GM18861 (cell line): Measurements from ENCODE around the gene MRPL12.
"Not testable (repeated sequence)": the region's sequence is repeated elsewhere in the genome, so short reads cannot be mapped to it uniquely, and the experiment has no call there.

Experiments used
- ATAC-seq: cut with Tn5 transposase; IDR thresholded peaks from one replicate; pipeline ENCODE4 v1.9.1; 2021; ENCODE audit not compliant: unreplicated experiment

The MRPL12 gene

DNA sequence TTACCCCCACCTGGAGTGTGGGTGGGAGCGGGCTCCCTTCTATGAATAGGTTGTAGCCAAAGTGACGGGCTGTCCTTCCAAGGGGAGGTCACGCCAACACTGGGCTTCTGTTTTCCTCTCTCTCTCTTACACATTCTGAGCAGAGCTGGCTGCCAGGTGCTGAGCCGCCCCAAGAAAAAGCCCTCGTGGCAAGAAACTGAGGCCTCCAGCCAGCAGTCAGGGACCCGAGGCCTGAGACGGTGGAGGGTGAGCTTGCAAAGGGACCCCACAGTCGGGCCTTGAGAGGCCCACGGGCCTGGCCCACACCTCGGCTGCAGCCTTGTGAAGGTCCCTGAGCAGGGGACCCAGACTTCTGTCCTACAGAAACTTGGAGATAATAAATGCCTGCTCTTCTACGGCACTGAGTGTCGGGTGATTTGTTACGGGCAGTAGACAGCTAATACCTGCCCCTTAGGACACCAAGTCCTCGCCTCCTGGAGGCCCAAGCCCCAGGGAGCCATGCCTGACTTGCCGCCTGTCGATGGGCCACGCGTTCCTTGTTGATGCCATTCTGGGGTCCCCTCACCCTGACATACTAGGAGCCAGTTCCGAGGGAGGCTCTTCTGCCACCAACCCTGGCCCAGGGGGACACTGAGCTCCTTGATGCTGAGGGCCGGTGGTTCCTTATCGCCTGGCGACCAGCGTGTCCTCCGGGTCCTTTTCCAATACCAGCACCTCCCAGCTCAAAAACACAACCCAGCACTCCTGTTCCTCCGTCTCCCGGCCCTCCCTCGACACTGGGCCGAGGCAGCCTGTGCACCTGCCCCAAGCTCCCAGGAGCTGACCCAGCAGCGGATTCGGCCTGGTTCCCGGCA lies 35.0 kb downstream of the MRPL12 start:
- ATAC-seq, result no peak

DNA sequence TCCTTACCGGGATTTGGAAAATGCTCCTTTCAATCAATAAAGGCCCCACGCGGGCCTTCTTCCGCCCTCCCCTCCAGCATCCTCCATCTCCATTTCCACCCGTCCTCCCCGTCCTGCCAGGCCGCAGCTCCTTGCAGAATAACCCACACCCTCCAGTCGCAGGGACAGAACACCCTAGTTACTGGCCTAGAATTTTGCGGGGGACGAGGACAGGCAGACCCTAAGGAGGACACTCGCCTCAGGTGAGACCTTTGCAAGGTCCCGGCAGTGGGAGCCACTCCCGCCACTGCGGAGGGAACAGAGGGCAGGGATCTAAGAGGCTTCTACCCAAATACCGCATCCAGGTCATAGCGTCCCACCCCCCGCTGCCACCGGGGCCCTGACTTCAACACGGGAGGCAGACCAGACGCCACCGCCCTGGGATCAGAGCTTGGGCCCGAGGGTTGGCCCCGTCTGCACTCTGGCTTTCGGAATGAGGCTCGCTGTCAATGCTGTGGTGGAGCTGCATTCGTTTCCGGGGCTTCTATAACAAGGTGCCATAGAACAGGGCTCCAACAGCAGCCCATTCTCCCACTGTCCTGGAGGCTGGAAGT lies 35.7 kb downstream of the MRPL12 start:
- no peak for ATAC-seq

DNA sequence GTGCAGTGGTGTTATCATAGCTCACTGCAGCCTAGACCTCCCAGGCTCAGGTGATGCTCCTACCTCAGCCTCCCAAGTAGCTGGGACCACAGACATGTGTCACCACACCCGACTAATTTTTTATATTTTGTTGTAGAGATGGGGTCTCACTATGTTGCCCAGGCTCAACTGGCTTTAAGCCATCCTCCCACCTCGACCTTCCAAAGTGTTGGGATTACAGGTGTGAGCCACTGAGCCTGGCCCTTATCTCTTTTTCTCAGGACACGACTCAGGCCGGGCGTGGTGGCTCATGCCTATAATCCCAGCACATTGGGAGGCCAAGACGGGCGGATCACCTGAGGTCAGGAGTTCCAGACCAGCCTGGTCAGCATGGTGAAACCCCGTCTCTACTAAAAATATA lies 36.4 kb downstream of the MRPL12 start:
- ATAC-seq, result not testable (repeated sequence)

DNA sequence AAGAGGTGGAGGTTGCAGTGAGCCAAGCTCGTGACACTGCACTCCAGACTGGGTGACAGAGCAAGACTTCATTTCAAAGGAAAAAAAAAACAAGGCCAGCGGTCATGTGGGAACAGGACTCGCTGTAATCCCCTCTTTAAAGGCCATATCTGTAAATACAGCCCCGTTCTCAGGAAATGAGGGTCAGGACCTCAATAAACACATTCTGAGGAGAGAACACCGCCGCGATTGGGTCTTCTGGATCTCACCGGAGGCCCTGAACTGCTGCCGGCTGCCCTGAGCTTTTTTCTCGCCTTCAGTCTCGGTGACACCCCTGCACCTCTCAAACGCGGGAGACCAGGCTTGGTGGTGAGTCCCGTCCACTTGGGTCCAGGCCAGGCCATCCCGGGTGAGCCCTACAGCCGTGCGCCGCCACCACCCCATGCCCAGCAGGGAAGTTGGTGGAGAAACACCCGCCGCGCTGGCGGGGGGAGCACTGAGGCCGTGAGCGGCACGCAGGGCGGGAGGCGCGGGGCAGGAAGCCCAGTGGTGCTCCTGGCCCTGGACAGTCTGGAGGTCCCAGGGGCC lies 37.3 kb downstream of the MRPL12 start:
- no peak for ATAC-seq

DNA sequence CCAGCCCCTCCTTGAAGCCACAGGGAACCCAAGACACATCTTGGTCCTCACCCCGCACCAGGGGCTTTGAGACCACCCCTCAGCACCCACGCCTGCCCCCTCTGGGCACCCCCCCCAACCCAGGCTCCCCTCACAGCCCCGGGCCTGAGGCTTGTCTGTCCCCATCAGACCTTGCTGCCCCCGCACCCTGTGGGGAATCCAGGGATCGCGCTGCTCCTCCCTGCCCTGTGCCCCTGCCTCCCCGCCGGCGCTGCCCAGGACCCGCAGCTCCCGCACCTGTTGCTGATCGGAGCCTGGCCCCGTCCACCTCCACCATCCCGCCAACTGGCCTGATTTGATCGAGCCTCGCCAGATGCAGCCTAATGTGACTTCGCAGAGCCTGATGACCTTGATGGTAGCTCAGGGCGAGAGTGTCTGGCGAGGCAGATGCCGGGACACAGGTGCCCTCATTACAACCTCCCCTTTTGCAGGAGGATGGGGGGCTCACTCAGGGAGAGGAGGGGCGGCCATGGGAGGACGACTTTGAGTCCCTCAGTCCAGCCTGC lies 38.0 kb downstream of the MRPL12 start:
- no peak for ATAC-seq

DNA sequence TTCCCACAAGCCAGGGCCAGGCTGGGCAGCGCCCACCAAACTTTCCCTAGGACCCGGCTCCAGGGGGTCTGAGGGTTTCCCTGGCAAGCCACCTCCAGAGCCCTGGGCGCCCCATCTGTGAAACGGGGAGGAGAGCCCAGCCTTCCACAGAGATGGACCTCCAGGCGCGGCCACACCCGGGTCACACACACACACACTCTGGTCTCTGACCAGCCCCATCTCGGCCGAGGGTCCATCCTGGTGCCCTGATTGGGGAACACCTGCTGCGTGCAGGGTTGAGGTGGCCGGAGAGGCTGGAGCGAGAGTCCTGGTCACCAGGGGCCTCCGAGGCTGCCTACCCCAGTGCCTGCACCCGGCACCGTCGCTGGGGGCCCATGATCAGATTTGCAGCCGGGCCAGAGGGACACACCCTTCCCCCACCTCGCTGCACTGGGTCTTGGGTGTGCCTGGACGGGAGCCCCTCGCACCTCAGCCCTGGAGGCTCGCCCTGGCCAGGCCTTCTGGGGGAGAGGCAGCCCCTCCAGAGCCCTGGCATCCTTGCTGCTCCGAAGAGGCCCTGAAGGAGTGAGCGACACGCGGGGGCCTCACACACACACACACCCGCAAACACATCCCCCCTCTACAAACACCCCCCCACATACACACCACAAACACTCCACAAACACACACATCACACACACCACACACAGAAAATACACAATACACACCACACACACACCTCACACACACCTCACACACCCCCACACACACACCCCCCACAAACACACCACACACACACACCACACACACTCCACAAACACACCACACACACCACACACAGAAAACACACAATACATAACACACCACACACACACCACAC lies 38.7 kb downstream of the MRPL12 start:
- ATAC-seq, result no peak
